Measurements from ENCODE around the gene ANGPTL8.

Gene ANGPTL8

GRCh38 chr19:11204076-11204602 lies 35.3 kb upstream of the ANGPTL8 start:
- DNase-seq = no peak

DNA sequence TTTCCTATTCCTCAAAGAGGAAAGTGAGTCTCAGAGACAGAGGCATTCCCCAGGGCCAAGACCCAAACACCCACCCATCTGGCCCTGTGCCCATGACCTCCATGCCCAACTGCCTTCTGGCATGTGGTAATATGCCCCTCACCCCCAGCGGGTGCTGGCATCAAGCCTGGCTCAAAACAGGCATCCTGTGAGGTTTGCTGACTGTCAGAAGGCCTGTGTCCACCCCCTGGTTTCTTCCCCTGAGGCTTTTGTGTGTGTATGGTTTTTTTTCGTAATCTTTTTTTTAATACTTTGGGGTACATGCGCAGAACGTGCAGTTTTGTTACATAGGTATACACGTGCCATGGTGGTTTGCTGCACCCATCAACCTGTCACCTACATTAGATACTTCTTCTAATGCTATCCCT lies 34.5 kb upstream of the ANGPTL8 start:
- no peak for DNase-seq

DNA sequence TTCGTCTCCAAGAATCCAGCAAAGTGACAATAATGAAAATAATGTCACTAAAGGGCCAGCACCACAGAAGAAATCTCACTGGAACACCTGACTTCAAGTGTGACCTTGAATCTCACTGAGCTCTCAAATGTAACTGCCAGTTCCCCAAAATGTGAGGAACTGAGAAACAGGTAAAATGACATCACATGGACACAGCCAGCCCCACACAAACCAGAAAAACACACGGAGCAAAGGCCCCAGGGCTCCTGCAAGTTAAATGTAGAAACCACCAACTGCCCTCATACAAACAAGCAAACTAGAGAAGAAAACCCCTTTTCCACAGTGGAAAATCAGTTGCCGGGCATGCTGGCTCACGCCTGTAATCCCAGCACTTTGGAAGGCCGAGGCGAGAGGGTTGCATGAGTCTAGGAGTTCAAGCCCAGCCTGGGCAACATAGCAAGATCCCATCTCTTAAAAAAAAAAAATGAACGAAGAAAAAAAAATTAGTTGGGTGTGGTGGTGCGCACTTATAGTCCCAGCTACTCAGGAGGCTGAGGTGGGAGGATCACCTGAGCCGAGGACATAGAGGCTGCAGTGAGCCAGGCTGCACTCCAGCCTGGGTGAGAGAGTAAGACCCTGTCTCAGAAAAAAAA lies 33.4 kb upstream of the ANGPTL8 start:
- no peak for DNase-seq

DNA sequence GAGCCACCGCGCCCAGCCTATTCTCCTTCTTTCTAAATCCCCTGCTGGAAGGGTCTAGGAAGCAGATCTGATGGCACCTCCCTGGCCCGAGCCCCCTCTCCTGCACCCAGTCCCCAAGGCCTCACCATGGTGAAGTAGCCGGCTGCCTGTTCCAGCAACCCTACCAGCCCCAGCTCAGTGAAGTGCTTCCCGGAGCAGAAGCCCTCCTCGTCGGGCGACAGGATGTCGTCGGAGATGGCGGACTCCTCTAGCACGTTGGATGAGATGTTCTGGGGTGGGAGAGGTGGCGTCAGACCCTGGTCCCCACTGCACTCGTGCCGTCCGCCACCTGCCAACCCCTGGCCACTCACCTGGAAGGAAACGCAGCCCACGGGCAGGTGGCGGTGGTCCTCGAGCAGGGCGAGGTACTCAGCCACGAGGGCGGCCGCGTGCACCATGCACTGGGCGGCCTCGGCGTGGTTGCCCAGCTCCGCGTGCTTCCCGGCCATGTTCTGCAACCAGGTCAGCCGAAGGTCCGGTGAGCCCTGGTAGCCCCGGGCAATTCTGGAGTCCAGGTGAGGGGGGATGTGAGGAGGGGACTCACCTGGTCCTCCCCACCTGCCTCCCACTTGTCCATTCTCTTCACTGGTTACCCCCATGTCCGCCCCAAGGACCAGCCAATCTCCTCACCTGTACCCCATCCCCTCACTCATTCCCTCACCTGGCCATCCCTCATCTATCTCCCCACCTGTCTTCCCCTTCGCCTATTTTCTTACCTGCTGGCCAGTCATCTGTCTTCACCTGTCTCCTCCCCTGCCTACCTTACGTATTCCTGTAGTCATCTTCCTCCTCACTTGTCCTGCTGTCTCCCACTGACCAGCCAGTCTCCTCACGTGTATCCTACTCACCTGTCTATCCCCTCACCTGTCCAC lies 30.6 kb upstream of the ANGPTL8 start:
- DNase-seq = no peak

DNA sequence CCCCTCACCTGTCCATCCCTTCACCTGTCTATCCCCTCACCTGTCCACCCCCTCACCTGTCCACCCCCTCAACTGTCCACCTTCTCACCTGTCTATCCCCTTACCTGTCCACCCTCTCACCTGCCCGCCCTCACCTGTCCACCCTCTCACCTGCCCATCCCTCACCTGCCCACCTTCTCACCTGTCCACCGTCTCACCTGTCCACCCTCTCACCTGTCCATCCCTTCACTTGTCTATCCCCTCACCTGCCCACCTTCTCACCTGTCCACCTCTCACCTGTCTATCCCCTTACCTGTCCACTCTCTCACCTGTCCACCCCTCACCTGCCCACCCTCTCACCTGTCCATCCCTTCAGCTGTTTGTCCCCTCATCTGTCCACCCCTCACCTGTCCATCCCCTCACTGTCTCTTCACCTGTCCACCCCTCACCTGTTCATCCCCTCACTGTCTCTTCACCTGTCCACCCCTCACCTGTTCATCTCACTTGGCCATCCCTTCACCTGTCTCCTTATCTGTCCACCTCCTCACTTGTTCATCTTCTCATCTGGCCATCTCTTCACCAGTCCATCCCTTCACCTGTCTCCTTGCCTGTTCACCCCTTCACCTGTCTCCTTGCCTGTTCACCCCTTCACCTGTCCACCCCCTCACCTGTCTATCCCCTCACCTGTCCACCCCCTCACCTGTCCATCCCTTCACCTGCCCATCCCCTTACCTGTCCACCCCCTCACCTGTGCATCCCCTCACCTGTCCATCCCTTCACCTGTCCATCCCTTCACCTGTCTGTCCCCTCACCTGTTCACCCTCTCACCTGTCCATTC lies 29.4 kb upstream of the ANGPTL8 start:
- no peak for DNase-seq

DNA sequence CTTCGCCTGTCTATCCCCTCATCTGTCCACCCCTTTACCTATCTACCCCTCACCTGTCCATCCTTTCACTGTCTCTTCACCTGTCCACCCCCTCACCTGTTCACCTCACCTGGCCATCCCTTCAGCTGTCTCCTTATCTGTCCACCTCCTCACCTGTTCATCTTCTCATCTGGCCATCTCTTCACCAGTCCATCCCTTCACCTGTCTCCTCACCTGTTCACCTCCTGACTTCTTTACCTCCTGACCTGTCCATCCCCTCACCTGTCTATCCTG lies 28.8 kb upstream of the ANGPTL8 start:
- DNase-seq = no peak

GRCh38 chr19:11214387-11214786 lies 25.0 kb upstream of the ANGPTL8 start:
- DNase-seq = no peak

DNA sequence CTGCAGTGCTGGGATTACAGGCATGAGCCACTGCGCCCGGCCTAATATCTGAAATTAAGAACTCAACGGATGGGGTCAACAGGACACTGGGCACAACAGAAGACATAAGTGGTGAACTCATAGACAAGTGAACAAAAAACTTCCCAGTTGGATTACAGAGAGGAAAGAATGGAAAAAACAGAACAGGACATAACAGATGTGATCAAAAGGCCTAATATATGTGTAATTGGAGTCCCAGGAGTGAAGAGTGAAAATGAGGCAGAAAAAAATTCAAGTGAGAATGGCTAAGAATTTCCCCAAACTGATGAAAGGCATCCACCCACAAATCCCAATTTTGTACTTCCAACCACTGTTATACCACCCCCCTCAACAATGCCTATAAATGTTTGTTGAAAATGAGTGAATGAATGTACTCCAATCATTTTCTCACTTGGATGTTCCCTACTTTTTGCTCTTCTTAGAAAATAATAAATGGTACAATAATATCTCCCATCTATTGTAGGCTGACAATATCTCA lies 18.3 kb upstream of the ANGPTL8 start:
- no peak for DNase-seq

GRCh38 chr19:11223200-11223599 lies 16.2 kb upstream of the ANGPTL8 start:
- DNase-seq = no peak

DNA sequence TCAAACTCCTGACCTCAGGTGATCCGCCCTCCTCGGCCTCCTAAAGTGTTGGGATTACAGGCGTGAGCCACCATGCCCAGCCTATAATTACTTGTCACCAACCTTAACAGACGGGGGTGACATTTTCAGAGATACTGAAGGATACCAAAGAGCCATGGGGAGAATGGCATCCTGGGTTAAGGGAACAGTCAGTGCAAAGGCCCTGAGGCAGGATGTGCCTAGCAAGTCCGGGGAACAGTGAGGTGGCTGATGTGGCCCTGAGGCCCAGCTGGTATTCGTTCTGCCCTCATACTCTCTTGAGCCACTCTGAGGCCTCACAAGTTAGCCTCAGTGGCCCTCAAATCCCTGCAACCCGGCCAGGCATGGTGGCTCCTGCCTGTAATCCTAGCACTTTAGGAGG lies 15.0 kb upstream of the ANGPTL8 start:
- no peak for DNase-seq

GRCh38 chr19:11225172-11225571 lies 14.2 kb upstream of the ANGPTL8 start:
- DNase-seq = no peak

DNA sequence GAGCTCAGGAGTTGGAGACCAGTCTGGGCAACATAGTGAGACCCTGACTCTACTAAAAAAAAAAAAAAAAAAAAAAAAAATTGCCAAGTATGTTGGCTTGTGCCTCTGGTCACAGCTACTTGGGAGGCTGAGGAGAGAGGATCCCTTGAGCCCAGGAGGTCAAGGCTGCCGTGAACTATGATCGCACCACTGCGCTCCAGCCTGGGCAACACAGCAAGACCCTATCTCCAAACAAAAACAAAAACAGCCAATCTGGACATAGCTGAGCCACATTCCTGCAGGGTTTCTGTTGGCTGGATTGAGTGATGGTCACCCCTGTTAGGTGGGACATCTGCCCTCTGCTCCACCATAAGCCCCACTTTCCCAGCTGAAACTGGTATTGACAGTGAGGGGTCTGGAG lies 13.6 kb upstream of the ANGPTL8 start:
- no peak for DNase-seq

DNA sequence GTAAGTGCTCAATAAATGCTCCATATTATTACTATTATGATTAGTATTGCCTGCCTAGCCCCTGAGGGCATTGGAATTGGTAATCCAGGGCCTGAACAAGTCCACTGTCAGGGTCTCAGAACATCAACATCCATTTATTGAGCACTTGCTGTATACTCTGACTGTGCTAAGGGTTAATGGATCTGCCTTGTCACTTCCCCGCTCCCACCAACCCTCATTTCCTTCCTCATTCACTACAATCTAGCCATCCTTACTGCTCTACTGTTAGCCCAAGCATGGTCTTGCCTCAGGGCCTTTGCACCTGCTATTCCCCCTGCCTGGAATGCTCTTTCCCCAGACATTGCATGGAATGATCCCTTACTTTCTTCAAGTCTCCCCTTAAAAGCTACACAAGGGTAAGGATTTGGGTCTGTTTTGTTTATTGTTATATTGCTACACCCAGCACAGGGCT lies 12.7 kb upstream of the ANGPTL8 start:
- DNase-seq = no peak

GRCh38 chr19:11227195-11227886 lies 12.1 kb upstream of the ANGPTL8 start:
- no peak for DNase-seq

GRCh38 chr19:11230621-11231386 lies 8.6 kb upstream of the ANGPTL8 start:
- DNase-seq = no peak

- no peak for DNase-seq
Measured at GRCh38 chr19:11232555-11232954, 6.9 kb upstream of the ANGPTL8 start.

- no peak for DNase-seq
Measured at GRCh38 chr19:11233073-11233472, 6.3 kb upstream of the ANGPTL8 start.

GRCh38 chr19:11234486-11235075 lies 4.8 kb upstream of the ANGPTL8 start:
- DNase-seq = no peak

DNA sequence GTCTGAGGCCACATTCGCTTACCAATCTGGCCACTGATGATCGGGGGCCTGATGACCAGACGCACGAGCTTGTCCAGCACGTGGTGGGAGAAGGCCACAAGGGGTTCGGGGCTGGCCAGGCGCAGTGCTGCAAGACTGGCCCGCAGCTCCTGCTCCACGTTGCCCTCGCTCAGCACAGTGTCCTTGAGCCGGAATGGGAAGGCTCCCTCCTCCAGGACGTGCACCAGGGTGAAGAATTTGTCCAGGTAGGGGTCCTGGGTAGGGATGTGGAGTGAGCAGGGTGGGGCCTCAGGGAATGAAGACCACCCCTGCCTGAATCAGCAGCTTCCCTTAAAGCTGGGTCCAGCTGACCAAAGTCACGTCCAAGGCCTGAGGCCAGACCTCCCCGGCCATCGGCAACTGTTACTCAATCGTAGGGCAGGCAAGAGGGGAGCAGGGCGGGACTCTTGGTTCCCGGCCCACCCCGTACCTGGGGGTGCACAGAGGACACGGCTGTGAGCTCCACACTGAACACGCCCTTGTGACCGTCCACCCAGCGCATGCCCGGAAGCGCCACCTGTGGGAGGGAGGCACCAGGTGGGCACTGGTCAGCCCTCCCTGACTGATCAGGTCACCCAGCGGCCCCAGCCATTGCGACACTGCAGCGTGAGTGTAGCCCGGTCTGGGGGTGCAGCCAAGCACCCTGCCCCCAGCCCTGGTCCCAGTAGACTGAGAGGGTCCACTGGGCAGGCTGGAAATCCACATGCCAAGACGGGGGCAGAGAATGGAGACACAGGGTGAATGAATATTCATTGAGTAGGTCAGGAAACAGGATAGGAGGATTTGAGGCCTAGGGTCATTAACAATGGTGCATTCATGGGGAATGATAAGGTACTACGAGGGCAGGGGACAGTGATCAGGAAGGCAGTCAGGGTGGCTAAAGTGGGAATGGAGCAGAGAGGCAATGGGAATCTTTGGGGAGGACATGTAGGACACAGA lies 2.8 kb upstream of the ANGPTL8 start:
- no peak for DNase-seq

DNA sequence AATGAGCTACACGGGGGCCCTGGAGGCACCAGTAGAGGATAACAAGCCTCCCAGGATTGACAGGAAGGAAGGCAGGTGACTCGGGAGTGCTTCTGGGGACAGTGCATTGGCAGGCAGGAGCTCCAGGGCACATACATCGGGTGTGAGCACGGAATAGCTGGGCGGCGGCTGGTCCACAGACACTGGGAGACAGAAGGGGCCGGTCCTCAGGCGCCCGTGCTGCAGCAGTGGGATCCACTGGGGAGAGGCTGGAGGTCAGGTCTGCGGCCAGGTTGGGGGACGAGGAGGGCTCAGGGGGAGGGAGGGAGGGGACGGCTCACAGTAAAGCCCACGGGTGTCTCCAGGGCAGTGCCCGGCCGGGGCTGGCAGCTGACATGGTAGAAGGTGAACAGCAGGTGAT lies 2.1 kb upstream of the ANGPTL8 start:
- DNase-seq = no peak

Measured in NCI-H1417 (cell line).